ENCODE results near the gene EIF2AK2.
"Not testable (repeated sequence)": the region's sequence is repeated elsewhere in the genome, so short reads cannot be mapped to it uniquely, and the experiment has no call there.

Gene EIF2AK2

GRCh38 chr2:37156857-37157714 is at the start of gene EIF2AK2:
Gene EIF2AK2, minus strand, starts transcription at chr2:37156980. Its CDS starts 9,174 bp downstream, at chr2:37147806.
- DNase-seq (ENCODE audit: low read depth in 2 of 2): peak; percentile 48 to 49

GRCh38 chr2:37205689-37206341 is 49.0 kb upstream of the EIF2AK2 start:
- no peak for DNase-seq (ENCODE audit: low read depth in 2 of 2)

- not testable (repeated sequence) for DNase-seq (ENCODE audit: low read depth in 2 of 2)
Observed at GRCh38 chr2:37205071-37205661, 48.4 kb upstream of the EIF2AK2 start.

- DNase-seq (ENCODE audit: low read depth in 2 of 2): no peak
Observed at GRCh38 chr2:37203708-37204107, 46.9 kb upstream of the EIF2AK2 start.

GRCh38 chr2:37201766-37202165 is 45.0 kb upstream of the EIF2AK2 start:
- DNase-seq (ENCODE audit: low read depth in 2 of 2): no peak

- no peak for DNase-seq (ENCODE audit: low read depth in 2 of 2)
Observed at GRCh38 chr2:37201208-37201607, 44.4 kb upstream of the EIF2AK2 start.

- no peak for DNase-seq (ENCODE audit: low read depth in 2 of 2)
Observed at GRCh38 chr2:37198681-37199065, 41.9 kb upstream of the EIF2AK2 start.

GRCh38 chr2:37196320-37197195 is 39.8 kb upstream of the EIF2AK2 start, which contains the start of gene CEBPZOS:
Gene CEBPZOS, plus strand, starts transcription at chr2:37196496. Its CDS starts 3,209 bp downstream, at chr2:37199705.
- peak; percentile 39 to 43 for DNase-seq (ENCODE audit: low read depth in 2 of 2)

- not testable (repeated sequence) for DNase-seq (ENCODE audit: low read depth in 2 of 2)
Observed at GRCh38 chr2:37195862-37196319, 39.1 kb upstream of the EIF2AK2 start.

GRCh38 chr2:37192551-37192950 is 35.8 kb upstream of the EIF2AK2 start:
- no peak for DNase-seq (ENCODE audit: low read depth in 2 of 2)

GRCh38 chr2:37191747-37192146 is 35.0 kb upstream of the EIF2AK2 start:
- no peak for DNase-seq (ENCODE audit: low read depth in 2 of 2)

- no peak for DNase-seq (ENCODE audit: low read depth in 2 of 2)
Observed at GRCh38 chr2:37191253-37191652, 34.5 kb upstream of the EIF2AK2 start.

GRCh38 chr2:37190290-37190689 is 33.5 kb upstream of the EIF2AK2 start:
- no peak for DNase-seq (ENCODE audit: low read depth in 2 of 2)

- DNase-seq (ENCODE audit: low read depth in 2 of 2): peak in 1 of 2 experiments; percentile 25
Observed at GRCh38 chr2:37189452-37190153, 32.8 kb upstream of the EIF2AK2 start.

GRCh38 chr2:37188570-37188969 is 31.8 kb upstream of the EIF2AK2 start, which contains the start of gene SULT6B1:
Gene SULT6B1, minus strand, starts transcription at chr2:37188670. Its CDS starts 30 bp downstream, at chr2:37188640.
- no peak for DNase-seq (ENCODE audit: low read depth in 2 of 2)

- peak in 1 of 2 experiments; percentile 10 for DNase-seq (ENCODE audit: low read depth in 2 of 2)
Observed at GRCh38 chr2:37181726-37182684, 25.2 kb upstream of the EIF2AK2 start.

- no peak for DNase-seq (ENCODE audit: low read depth in 2 of 2)
Observed at GRCh38 chr2:37180640-37181039, 23.9 kb upstream of the EIF2AK2 start.

GRCh38 chr2:37180006-37180639 is 23.3 kb upstream of the EIF2AK2 start:
- DNase-seq (ENCODE audit: low read depth in 2 of 2): no peak

GRCh38 chr2:37173741-37174140 is 17.0 kb upstream of the EIF2AK2 start:
- DNase-seq (ENCODE audit: low read depth in 2 of 2): no peak

Data from fibroblast of skin of left biceps (primary cell).